Activated naive CD4-positive, alpha-beta T cell treated with Interleukin-2 at 50 U/mL for 16 hours (primary cell): Measurements from ENCODE around the gene POGLUT3.

Source experiments
- DNase-seq: peaks from one replicate; pipeline ENCODE4 v3.0.0-alpha.2; 2020

POGLUT3 gene, protein sequence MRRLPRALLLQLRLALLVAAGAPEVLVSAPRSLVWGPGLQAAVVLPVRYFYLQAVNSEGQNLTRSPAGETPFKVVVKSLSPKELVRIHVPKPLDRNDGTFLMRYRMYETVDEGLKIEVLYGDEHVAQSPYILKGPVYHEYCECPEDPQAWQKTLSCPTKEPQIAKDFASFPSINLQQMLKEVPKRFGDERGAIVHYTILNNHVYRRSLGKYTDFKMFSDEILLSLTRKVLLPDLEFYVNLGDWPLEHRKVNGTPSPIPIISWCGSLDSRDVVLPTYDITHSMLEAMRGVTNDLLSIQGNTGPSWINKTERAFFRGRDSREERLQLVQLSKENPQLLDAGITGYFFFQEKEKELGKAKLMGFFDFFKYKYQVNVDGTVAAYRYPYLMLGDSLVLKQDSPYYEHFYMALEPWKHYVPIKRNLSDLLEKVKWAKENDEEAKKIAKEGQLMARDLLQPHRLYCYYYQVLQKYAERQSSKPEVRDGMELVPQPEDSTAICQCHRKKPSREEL

GRCh38 chr11:108498046-108498815 is at the start of gene POGLUT3:
TSS of gene POGLUT3 (minus strand) at chr11:108498384. CDS start at chr11:108498366, 18 bp downstream.
- peak; percentile 43 for DNase-seq

DNA sequence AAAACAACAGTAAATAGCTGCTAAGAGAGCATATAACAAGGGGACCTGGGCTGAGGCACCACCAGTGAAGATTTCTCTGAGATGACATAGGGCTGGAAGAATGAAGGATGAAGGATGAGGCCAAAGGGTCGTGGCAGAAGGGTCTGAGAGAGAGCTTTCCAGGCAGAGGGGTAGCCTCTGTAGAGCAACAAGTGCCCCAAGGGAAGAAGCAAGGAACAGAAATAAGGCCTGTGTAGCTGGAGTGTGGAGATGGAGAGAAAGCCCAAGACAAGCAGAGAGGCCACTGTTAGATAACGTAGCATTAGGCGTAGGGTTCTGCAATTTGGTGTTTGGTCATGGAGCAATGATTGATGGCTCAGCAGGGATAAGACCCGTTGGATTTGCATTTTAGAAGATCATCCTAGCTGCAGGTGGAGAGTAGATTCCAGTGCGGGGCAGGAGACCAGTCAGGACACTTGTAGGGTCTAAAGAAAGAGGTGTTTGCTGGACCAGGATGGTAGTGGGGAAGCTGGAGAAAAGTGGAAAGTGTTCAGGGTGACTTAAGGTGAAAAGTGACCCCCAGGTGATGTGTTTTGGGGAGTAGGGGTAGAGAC is 47.8 kb upstream of the POGLUT3 start:
- DNase-seq, result no peak

GRCh38 chr11:108543316-108543964 is 45.3 kb upstream of the POGLUT3 start:
- DNase-seq, result no peak

DNA sequence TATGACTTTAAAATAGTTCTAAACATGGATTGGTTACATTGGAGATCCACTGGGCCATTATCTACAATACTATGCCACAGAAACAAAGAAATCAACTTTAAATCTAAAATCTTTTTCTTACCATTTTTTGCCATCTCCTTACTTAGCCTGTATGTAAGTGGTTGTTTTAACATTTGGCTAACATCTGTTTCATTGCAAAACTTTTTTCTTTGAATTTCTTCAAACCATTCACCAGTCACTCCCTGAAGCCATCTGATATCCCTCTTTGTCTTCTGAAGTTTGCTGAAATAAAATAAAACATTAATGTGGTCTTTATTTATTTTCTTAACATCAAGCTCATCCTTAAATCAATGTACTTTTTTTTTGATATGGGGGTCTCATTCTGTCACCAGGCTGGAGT is 43.3 kb upstream of the POGLUT3 start:
- no peak for DNase-seq

DNA sequence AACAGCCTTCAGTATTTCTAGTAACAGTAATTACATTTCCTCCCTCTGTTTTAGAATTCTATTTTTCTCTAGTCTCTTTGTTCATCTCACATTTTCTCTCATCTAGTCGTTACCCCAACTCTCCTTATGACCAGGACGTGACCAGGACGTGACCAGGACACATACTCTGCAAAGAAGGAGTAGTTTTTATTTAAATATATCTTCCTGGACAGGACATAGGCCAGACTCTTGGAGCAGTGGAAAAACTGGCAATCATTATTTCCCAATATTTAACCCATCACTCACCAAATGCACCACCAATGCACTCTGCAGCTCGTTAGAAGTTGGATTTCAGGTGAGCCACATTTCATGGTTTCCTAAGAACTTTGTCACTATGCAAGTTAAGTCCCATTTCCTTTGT is 40.3 kb upstream of the POGLUT3 start:
- DNase-seq, result no peak

- DNase-seq, result no peak
Observed at GRCh38 chr11:108538022-108538424, 39.8 kb upstream of the POGLUT3 start.

DNA sequence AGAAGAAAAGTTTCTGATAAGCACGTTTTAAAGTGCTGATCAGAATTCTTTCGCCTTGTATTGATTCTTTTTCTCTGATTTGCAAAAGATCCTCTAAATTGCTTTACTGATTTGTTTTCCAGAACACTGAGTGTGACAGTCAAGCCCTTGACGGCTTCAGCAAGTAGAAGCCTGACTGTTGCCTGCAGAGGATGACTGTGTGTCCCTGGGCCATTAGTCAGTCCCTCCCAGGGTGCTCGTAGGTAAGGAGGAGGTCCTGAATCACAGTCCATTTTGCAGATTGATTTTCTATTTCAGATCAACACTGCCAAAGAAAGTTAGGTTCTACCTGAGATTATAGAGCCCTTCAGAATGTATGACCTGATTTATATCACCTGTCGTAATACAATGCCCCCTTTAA is 38.6 kb upstream of the POGLUT3 start:
- DNase-seq, result no peak

- DNase-seq, result no peak
Observed at GRCh38 chr11:108535384-108535955, 37.3 kb upstream of the POGLUT3 start.

GRCh38 chr11:108534274-108534882 is 36.2 kb upstream of the POGLUT3 start:
- DNase-seq, result no peak

GRCh38 chr11:108530426-108530825 is 32.2 kb upstream of the POGLUT3 start:
- DNase-seq, result no peak

DNA sequence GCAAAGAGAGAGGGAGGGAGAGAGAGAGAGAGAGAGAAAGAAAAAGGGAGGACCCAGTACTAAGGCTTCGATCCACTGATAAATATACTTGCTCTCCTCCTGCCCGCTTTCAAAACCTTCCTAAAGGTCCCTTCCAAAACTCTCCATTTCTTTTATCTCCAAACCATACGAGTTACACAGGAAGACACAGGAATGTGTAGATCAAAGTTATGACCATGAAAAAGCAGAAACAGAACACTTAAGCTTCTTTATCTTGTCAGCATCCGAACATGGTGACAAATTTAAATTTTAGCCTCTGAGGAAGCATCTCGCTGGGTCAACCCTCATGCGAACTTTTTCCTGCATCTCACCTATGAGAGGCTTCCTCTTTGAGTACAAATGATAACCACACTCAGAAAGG is 29.2 kb upstream of the POGLUT3 start:
- DNase-seq, result no peak

- no peak for DNase-seq
Observed at GRCh38 chr11:108525161-108525560, 27.0 kb upstream of the POGLUT3 start.

GRCh38 chr11:108524422-108524821 is 26.2 kb upstream of the POGLUT3 start:
- no peak for DNase-seq

DNA sequence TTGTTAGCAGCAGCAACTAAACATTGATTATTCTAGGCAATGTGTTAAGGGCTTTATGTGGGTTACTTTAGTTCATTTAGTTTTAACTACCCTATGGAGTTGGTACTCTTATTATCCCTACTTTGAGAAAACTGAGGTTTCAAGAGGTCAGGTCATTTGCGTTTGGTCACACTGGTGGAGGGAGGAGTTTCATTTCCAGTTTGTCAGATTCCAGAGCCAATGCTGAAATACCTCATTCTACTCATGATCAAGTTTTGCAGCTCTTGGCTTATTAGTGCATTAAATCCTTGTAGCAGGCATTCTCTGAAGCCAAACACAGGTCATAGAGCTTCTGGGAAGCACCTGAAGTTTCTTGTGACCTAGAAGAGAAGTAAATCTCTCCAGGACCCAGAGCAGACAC is 24.1 kb upstream of the POGLUT3 start:
- DNase-seq, result no peak

GRCh38 chr11:108518581-108518980 is 20.4 kb upstream of the POGLUT3 start:
- no peak for DNase-seq

- DNase-seq, result no peak
Observed at GRCh38 chr11:108516125-108516524, 17.9 kb upstream of the POGLUT3 start.

GRCh38 chr11:108512708-108513107 is 14.5 kb upstream of the POGLUT3 start:
- no peak for DNase-seq

DNA sequence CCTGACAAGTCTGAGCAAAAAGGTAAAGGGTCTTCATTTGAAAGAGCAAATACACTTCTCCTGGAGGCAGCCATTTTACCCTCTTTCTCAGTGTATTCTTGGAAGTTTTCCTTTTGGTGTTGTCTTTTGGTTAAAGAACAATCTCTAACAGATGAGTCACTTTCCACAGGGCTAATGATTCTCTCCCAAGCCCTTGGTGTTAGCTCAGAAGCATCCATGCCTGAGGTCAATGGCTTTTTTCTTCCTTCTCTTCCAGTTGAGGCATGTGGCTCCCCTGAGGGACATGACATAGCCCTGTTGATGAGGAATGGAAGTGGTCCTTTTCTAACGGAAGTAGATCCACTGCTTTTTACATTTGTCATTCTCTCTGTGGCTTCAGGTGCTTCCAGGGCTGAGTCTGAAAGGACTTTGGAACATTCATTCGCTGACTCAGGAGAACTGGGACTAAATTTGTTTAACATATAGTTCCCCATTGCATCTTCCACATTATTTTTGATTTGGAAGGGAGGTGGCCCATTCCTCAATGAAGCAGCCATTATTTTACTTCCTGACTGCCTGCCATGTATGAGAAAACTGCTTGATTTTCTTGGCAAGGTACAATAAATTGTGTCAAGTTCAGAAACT is 13.8 kb upstream of the POGLUT3 start:
- DNase-seq, result no peak

DNA sequence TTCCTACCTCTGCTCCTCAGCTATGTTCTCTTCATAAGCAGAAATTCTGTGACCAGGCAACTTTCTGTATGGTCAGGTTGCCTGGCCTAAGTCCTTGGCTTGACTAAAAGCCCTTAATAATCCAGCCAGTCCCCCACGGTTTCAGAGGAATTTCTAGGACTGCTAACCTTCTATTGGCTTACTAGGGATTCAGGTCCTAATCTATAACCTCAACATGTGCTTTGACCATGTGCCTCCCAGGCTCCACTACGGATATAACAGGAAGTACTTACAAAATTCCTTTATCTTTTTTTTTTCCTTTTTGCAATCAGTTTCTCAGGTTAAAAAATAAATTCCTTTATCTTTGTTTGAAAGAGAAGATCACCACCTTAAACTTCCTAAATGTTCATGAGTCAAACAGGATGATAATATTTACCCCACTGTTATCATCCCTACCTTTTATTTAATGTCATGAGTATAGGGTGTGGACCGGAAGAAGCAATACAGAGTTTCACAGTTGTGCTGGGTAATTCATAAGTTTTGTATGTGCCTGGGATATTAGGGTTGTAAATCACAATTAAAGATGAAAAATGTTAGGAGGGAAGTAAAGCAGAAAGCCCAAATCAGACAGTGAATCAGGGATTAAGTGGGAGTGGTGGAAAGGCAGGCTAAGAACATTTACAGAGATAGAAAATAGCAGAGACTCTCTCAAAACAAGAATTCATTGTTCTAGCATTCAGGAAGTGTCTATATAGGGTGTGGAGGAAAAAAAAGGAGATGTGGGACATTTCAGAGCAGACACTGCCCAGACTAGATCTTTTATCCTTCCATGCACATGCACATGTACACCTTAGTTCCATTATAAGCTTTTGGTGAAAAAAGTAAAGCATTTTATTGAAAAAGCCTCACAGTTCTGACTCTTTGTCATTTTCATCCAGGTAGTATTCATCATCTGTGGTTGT is 10.7 kb upstream of the POGLUT3 start:
- no peak for DNase-seq

- no peak for DNase-seq
Observed at GRCh38 chr11:108501396-108501795, 3.2 kb upstream of the POGLUT3 start.

DNA sequence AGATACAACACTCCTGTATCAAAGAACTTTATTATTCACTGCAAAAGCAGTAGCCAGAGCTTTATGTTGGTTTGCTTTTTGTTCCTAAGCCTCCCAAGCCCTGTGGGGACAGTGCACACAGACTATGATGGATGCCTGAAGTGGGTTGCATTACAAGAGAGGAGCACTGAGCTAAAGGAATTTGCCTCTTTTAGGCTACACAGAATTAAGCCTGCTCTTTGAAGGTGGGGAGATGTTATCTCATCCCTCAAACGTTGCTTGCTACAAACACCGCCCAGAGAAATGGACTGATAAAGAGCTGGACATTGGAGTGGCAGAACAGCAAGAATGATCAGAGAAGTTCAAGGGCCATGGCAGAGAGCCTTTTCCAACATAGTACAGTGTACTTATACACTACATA is 2.5 kb upstream of the POGLUT3 start:
- no peak for DNase-seq
